ENCODE measurements around the gene CLEC2D. TPM values are rescaled to one million over a fixed set of nuclear protein-coding genes. Genes with fewer than 3 reads are reported as not detected.
"Not testable (repeated sequence)": the region's sequence is repeated elsewhere in the genome, so short reads cannot be mapped to it uniquely, and the experiment has no call there.

The CLEC2D gene
- total RNA-seq, 1 donor from 2014 or later, result 492 TPM

- H3K36me3 Mint-ChIP-seq (ENCODE audit: low read depth), result peaks cover 29% of the 10 kb centered on the region
- no peak overlapping the region for H3K4me3 Mint-ChIP-seq
These were observed 31.1 kb downstream of the CLEC2D start for GRCh38 chr12:9700606-9700956.

GRCh38 chr12:9701380-9702154 is 32.1 kb downstream of the CLEC2D start:
- Mint-ChIP-seq H3K27me3 (no peaks in the 10 kb centered on the region), H3K36me3 (ENCODE audit: low read depth) (peaks cover 25% of the 10 kb centered on the region), H3K27ac (peak overlapping the region; percentile 85), H3K4me1 (peaks cover 83% of the 10 kb centered on the region), H3K9me3 (peaks cover 9% of the 10 kb centered on the region), H3K4me3 (peak overlapping the region; percentile 65)
- TF ChIP-seq, protein P1, sequence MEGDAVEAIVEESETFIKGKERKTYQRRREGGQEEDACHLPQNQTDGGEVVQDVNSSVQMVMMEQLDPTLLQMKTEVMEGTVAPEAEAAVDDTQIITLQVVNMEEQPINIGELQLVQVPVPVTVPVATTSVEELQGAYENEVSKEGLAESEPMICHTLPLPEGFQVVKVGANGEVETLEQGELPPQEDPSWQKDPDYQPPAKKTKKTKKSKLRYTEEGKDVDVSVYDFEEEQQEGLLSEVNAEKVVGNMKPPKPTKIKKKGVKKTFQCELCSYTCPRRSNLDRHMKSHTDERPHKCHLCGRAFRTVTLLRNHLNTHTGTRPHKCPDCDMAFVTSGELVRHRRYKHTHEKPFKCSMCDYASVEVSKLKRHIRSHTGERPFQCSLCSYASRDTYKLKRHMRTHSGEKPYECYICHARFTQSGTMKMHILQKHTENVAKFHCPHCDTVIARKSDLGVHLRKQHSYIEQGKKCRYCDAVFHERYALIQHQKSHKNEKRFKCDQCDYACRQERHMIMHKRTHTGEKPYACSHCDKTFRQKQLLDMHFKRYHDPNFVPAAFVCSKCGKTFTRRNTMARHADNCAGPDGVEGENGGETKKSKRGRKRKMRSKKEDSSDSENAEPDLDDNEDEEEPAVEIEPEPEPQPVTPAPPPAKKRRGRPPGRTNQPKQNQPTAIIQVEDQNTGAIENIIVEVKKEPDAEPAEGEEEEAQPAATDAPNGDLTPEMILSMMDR (IDR thresholded peaks at IDR 0.05), result no peak
- ChIA-PET POLR2A (interaction anchor here (0.7 to 5.7 kb wide), 19 partner anchors 10 to 67 kb away, joined by 3 to 37 read pairs (median 5); partner anchors contain the start of genes CD69, CLEC2D and CLECL1), CTCF (interaction anchor here (0.6 to 1.0 kb wide), 2 partner anchors 31 to 67 kb away, joined by 3 to 5 read pairs; no protein-coding TSS in a partner anchor)
- intact Hi-C loops (cut with micrococcal nuclease), result loop anchor here (5.0 kb wide), 1 partner anchor 369 kb away; no protein-coding TSS in a partner anchor
- DNase-seq (no peak), ATAC-seq (ENCODE audit: low read depth) (peak; percentile 64)

More at GRCh38 chr12:9700606-9700956, 31.1 kb downstream of the CLEC2D start:
- intact Hi-C loops (cut with micrococcal nuclease), result loop anchor here (5.0 kb wide), 1 partner anchor 368 kb away; no protein-coding TSS in a partner anchor
- ChIA-PET CTCF (interaction anchor here (0.7 to 2.4 kb wide), 5 partner anchors 9 to 66 kb away, joined by 3 to 22 read pairs (median 5); partner anchors contain the start of gene CLECL1), POLR2A (interaction anchor here (0.7 to 5.7 kb wide), 14 partner anchors 11 to 68 kb away, joined by 3 to 37 read pairs (median 8); partner anchors contain the start of gene CLEC2D)
- peaks cover 83% of the 10 kb centered on the region for H3K4me1 Mint-ChIP-seq
- H3K27ac Mint-ChIP-seq, result peak overlapping the region; percentile 85
- ATAC-seq (ENCODE audit: low read depth), result no peak
- TF ChIP-seq, protein P1 (IDR thresholded peaks at IDR 0.05), result no peak
- no peak for DNase-seq
- H3K27me3 Mint-ChIP-seq, result no peaks in the 10 kb centered on the region
- peaks cover 12% of the 10 kb centered on the region for H3K9me3 Mint-ChIP-seq

DNA sequence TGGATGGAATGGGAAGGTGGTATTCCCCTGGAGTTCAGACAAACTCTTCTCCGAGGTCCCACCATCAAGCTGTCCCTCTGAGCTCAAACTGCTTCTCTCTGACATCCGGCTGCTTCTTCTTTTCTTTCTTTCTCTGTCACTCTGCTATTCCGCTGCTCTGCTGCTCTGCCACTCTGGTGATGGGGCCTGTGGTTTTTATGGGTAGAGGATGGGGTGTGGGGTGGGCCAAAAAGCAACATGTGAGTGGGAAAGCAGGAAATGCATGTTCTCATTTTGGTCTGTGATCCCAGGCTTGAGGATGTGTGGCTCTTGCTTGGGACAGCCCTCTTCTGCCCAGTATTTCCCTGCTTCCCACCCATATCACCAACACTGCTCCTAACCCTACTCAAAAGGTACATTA is 32.7 kb downstream of the CLEC2D start:
- Mint-ChIP-seq H3K27ac (peak overlapping the region; percentile 85), H3K9me3 (peaks cover 7% of the 10 kb centered on the region), H3K36me3 (ENCODE audit: low read depth) (peaks cover 19% of the 10 kb centered on the region), H3K27me3 (no peaks in the 10 kb centered on the region), H3K4me1 (peaks cover 85% of the 10 kb centered on the region), H3K4me3 (peak overlapping the region; percentile 65)
- CTCF ChIA-PET, result interaction anchor here (0.6 to 1.0 kb wide), 2 partner anchors 32 to 68 kb away, joined by 3 to 5 read pairs; no protein-coding TSS in a partner anchor
- TF ChIP-seq, protein P1 (IDR thresholded peaks at IDR 0.05), result no peak
- DNase-seq (no peak), ATAC-seq (ENCODE audit: low read depth) (peak; percentile 41)
- POLR2A ChIA-PET, result interaction anchor here (0.7 to 5.7 kb wide), 18 partner anchors 10 to 68 kb away, joined by 3 to 37 read pairs (median 5); partner anchors contain the start of genes CD69, CLEC2D and CLECL1
- intact Hi-C loops (cut with micrococcal nuclease), result loop anchor here (5.0 kb wide), 1 partner anchor 370 kb away; no protein-coding TSS in a partner anchor

DNA sequence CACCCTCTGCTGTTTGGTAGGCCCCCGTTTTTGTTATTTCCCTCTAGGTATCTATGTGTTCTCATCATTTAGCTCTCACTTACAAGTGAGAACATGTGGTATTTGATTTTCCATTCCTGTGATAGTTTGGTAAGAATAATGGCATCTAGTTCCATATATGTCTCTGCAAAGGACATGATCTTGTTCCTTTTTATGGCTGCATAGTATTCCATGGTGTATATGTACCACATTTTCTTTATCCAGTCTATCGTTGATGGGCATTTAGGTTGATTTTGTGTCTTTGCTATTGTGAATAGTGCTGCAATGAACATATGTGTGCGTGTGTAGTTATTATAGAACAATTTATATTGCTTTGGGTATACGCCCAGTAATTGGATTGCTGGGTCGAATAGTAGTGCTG is 35.0 kb downstream of the CLEC2D start:
- peak overlapping the region; percentile 47 for H3K27ac Mint-ChIP-seq
- not testable (repeated sequence) for ATAC-seq (ENCODE audit: low read depth); DNase-seq; H3K27me3 Mint-ChIP-seq; H3K4me3 Mint-ChIP-seq; H3K9me3 Mint-ChIP-seq
- H3K36me3 Mint-ChIP-seq (ENCODE audit: low read depth), result peaks cover 16% of the 10 kb centered on the region
- POLR2A ChIA-PET, result interaction anchor here (0.7 to 5.7 kb wide), 2 partner anchors 10 to 17 kb away, joined by 3 to 37 read pairs; no protein-coding TSS in a partner anchor
- intact Hi-C loops (cut with micrococcal nuclease), result loop anchor here (5.0 kb wide), 1 partner anchor 372 kb away; no protein-coding TSS in a partner anchor
- H3K4me1 Mint-ChIP-seq, result peaks cover 88% of the 10 kb centered on the region
- CTCF ChIA-PET, result interaction anchor here (0.8 kb wide), 1 partner anchor 17 kb away, joined by 3 read pairs; no protein-coding TSS in a partner anchor

DNA sequence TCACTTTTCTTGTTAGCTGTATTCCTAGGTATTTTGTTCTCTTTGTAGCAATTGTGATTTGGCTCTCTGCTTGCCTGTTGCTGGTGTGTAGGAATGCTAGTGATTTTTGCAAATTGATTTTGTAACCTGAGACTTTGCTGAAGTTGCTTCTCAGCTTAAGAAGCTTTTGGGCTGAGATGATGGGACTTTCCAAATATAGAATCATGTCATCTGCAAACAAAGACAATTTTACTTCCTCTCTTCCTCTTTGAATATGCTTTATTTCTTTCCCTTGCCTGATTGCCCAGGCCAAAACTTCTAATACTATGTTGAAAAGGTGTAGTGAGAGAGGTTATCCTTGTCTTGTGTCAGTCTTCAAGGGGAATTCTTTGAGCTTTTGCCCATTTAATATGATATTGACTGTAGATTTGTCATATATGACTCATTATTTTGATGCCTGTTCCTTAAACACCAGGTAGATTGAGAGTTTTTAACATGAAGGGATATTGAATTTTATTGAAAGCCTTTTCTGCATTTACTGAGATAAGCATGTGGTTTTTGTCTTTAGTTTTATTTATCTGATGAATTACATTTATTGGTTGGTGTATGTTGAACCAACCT is 36.7 kb downstream of the CLEC2D start:
- H3K27ac Mint-ChIP-seq, result peak overlapping the region; percentile 87
- TF ChIP-seq, protein P1 (IDR thresholded peaks at IDR 0.05), result no peak
- ATAC-seq (ENCODE audit: low read depth), result no peak
- peaks cover 88% of the 10 kb centered on the region for H3K4me1 Mint-ChIP-seq
- POLR2A ChIA-PET, result interaction anchor here (0.6 to 4.7 kb wide), 13 partner anchors 8 to 58 kb away, joined by 3 to 49 read pairs (median 5); partner anchors contain the start of genes CLEC2D and CLECL1
- peak overlapping the region; percentile 67 for H3K4me3 Mint-ChIP-seq
- intact Hi-C loops (cut with micrococcal nuclease), result loop anchor here (1.0 to 5.0 kb wide), 5 partner anchors 8 to 58 kb away; no protein-coding TSS in a partner anchor
- no peak for DNase-seq
- H3K36me3 Mint-ChIP-seq (ENCODE audit: low read depth), result peaks cover 15% of the 10 kb centered on the region
- H3K27me3 Mint-ChIP-seq, result no peaks in the 10 kb centered on the region
- CTCF ChIA-PET, result interaction anchor here (0.7 to 4.9 kb wide), 7 partner anchors 24 to 72 kb away, joined by 3 to 24 read pairs (median 4); no protein-coding TSS in a partner anchor
- peaks cover 5% of the 10 kb centered on the region for H3K9me3 Mint-ChIP-seq

Data from activated B cell treated with CpG ODN at 0.5 μM for 24 hours (primary cell).